Stimulated activated CD8-positive, alpha-beta memory T cell treated with anti-CD3 and anti-CD28 coated beads, Interleukin-15, amount 100 ng/mL, for 4 hours (primary cell): ENCODE measurements around the gene IFITM2.

Experiments used
- DNase-seq, 2 donors: peaks; one replicate each; pipeline ENCODE4 v3.0.0-alpha.2; 2020; ENCODE audit warnings: low read depth in 2 of 2

IFITM2 gene

DNA sequence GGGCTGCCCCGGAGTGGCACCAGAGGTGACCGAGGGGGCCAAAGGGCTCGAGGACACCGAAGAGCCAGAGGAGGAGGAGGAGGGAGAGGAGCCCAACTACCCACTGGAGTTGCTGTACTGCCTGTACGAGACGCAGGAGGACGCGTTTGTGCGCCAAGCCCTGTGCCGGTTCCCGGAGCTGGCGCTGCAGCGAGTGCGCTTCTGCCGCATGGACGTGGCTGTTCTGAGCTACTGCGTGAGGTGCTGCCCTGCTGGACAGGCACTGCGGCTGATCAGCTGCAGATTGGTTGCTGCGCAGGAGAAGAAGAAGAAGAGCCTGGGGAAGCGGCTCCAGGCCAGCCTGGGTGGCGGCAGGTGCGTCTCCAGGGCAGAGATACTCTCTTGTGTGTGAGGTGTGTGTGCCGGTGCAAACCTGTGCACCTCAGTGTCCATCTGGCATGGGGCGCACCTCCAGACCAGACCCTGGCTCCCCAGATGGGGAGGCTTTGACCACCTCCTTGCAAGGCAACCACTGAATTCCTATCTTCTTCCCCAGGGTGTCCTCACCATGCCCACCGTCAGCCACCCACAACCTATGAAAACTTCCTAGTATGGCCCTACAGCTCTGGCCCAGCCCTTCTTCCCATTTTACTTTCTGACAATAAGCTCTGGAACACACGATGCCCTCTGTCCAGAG is 26.0 kb upstream of the IFITM2 start:
- no peak for DNase-seq

DNA sequence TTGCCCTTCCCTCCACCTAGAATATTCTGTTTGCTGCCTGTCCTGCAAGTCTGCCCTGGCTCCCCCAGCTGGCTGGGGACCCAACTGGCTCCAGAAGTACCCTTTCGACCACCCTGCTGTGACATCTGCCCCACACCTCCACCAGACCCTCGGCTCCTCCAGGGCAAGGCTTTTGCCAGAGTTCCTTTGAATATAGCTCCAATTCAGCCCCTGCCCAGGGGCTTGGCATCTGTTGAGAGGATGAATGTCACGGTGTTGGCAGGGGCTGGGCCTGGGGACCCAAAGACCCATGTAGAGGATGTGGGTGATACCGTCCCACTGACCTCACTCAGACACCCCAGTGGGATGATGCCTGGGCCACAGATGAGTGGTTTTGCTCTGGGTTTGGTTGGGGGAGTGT is 25.4 kb upstream of the IFITM2 start:
- no peak for DNase-seq

DNA sequence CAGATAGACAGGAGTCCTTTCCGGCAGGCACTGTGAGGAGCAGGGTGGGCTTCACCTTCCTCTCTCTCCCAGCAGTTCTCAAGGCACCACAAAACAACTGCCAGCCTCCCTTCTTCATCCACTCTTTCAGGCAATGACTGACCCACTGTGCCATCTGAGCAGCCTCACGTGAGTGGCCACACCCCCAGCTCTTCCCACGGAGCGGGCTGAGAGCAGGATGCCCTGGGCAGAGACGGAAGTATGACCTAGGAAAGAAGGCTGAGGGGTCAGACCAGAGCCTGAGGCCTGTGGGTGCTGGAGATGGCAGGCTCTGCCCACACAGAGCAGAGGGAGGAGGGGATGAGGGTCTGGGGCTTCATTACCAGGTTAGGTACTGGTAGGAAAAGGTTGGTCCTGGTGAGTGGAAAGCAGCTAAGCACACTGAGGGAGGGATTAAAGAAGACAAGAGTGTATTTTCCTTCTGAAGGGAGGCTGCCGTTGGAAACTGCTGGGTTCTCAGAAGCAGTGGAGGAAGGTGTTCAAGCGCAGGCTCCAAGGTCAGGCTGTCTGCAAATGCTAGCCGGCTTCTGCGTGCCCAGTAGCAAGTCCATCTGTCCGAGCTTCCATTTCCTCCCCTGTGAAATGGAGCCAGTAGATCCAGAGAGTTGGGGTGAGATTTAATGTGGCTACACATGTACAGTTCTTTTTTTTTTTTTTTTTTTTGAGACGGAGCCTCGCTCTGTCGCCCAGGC is 24.8 kb upstream of the IFITM2 start:
- DNase-seq, result no peak

DNA sequence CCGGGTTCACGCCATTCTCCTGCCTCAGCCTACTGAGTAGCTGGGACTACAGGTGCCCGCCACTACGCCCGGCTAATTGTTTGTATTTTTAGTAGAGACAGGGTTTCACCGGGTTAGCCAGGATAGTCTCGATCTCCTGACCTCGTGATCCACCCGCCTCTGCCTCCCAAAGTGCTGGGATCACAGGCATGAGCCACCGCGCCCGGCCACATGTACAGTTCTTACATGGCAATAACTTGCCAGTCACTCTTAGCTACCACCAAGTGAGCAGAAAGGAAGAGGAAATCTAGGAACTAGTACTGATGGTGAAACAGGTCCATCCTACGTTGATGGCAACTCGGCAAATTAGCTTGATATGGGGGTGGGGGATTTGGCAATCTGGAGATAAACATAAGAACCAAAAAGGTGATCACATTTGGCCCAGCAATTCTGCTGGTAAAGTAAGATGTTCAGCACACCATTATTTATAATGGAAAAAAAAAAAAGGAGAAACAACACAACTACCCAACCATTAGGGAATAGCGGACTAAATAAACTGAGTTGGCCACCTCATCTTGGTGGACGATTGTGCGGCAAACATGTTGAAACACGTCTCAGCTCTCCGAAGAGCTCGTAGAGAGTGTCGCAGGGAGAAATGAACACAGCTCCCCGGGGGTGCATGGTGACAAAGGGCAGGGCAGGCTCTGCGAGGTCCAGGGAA is 24.1 kb upstream of the IFITM2 start:
- DNase-seq, result no peak

DNA sequence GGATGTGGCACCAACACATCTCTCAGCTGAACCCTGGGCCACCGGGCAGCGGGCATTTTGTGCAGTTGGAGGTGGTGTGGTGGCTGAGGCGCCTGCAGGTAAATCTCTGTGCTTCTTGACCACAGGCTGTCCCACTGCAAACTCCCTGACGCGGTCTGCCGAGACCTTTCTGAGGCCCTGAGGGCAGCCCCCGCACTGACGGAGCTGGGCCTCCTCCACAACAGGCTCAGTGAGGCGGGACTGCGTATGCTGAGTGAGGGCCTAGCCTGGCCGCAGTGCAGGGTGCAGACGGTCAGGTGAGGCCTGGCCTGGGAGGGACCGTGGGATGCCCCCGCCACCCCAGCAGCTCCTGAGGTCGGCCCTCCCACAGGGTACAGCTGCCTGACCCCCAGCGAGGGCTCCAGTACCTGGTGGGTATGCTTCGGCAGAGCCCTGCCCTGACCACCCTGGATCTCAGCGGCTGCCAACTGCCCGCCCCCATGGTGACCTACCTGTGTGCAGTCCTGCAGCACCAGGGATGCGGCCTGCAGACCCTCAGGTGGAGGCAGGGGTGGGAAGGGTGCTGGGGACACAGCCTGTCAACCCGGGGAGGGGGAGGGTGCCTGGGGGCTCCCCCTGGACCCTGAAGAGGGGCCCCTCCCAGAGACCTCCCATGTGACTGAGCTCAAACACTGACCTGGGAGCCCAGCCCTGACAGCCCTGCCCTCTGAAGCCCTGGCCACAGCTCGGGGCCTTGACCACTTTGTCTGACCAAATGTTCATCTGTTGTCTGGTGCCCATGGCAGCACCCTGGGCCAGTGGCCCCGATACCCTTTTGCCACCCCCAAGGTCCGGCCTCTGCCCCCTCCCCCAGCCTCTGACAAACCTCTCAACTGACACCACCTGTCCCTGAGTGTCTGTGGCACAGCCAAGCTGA is 23.3 kb upstream of the IFITM2 start:
- DNase-seq, result no peak

DNA sequence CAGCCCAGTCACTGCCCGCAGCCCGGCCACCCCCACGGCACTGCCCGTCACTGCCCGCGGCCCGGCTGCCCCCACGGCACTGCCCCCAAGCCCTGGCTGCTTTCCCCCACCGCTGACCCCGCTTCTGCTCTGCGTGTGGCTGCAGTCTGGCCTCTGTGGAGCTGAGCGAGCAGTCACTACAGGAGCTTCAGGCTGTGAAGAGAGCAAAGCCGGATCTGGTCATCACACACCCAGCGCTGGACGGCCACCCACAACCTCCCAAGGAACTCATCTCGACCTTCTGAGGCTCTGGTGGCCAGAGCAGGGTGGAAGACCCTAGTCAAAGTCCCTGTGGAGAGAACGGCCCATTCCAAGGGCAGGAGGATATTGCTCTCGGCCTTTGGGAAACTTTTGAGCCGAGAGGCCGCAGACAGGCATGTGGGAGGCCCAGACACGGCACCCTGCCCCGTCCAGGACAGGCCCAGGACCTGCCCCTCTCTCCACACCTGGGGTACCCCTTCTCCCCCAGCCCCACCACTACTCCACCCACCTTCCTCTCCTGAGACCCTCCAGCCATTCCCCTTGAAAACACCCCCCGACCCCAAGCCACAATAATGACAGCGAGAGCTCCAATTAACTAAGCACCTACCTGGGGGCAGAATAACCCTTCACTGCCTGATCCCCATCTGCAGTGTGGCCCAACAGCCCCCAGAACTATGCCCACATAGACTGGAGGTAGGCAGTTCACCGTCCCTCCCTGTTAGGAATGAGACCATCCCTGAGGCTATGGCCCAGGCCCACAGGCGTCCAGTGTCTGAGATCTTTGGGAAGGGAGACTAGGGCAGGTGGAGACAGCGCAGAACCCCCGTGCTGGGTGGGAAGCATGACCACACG is 22.4 kb upstream of the IFITM2 start:
- DNase-seq, result no peak

DNA sequence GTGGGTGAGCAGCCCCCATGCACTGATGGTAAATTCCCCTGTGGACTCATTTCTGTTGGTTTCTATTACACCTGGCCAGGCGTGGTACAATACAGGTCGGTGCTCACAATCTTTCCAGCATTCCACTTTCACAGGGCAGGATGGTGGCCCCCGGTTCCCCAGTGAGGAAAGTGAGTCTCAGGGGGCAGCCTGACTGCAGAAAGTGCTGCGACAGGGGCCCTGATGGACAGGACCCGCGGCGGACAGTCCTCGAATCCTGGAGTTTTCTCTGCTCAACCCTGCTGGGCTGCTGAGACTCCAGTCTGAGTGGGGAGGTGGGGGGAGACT is 21.8 kb upstream of the IFITM2 start:
- no peak for DNase-seq

DNA sequence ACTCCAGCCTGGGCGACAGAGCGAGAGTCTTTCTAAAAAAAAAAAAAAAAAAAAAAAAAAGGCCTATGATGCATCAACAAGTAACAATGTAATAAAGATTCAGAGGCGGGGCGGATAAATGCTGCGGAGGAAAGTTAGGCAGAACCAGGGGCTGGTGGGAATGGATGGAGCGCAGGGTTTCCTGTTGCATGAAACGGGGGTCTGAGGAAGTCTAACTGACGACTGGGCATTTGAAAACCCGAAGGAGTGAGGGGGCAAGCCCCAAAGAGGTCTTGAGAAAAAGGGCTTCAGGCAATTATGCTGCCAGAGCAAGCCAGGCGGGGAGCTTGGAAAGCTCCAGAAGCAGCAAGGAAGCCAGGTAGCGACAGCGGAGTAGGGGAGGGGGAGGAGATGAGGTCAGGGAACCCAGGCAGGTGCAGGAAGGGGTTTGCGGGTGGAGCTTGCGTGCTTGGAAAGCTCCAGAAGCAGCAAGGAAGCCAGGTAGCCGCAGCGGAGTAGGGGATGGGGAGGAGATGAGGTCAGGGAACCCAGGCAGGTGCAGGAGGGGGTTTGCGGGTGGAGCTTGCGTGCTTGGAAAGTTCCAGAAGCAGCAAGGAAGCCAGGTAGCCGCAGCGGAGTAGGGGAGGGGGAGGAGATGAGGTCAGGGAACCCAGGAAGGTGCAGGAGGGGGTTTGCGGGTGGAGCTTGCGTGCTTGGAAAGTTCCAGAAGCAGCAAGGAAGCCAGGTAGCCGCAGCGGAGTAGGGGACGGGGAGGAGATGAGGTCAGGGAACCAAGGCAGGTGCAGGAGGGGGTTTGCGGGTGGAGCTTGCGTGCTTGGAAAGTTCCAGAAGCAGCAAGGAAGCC is 20.4 kb upstream of the IFITM2 start:
- peak in 1 of 2 donors; percentile 64 for DNase-seq

DNA sequence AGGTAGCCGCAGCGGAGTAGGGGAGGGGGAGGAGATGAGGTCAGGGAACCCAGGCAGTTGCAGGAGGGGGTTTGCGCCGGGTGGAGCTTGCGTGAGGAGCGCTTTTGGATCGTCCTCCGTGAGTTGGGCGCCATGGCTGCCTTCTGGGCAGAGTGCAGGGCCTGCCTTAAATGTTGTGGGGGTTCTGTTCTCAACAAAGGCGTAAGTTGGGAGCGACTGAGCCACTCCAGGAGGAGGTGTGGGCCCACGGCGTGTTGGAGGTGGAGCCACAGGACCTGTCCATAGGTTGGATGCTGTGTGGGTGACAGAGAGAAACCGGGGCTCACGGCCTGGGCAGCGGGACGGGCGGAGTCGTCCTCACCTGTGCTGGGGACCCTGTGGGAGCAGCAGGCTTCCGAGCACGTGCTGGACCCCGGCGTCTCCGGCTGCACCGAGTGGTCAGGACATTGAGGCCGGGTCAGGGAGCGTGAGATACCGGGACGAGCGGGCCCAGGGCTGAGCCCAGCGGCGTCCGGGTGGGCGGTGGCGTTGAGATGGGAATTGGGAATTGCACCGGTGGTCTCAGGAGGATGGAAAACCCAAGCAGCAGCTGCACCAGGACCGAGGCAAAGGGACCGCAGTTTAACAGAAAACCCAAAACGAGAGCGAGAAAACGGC is 19.7 kb upstream of the IFITM2 start:
- no peak for DNase-seq

DNA sequence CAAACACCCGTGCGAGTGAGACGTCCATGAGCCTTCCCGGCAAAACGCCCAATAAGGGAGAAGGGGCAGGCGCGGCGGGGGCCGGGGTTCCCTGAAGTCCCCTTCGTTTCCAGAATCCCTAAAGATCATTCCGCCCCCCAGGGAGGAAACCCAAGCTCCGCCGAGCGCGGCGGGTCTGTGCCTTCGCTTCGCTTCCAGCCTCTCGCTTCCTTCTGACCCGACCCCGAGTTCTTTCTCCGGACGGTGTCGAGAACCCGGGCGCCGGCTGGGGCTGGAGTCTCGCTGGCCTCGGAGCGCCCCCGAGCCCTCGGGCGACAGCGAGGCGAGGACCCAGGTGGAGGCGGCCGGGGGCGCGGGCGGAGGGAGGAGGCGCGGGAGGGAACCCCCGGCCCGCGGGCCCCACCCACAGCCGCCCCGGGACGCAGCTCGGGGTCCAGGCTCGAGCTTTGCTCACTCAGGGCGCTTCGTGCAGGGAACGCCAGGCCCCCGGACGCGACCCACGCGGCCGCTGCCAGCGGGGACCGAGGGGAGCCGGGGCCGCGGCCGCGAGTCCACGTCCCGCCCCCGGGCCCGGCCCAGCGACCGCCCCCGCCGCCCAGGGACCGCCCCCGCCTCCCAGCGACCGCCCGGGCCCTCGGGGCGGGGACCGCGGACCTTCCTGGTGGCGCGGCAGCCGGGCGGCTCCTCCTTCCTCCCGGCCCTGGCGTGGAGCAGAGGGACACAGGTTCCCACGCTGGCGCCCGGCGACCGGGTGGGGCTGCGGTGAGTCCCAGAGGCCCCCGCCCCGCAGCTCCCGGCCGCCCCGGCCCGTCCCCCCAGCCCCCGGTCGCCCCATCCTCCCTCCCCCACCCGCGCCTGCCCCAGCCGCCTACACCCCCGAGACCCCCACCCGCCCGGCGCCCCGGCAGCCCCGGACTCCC is 18.9 kb upstream of the IFITM2 start, which contains the start of gene PGGHG:
Gene PGGHG, plus strand, starts transcription at position 649 of the 920 bp plus-strand sequence. CDS start 691 bp downstream, outside the sequence.
- no peak for DNase-seq

DNA sequence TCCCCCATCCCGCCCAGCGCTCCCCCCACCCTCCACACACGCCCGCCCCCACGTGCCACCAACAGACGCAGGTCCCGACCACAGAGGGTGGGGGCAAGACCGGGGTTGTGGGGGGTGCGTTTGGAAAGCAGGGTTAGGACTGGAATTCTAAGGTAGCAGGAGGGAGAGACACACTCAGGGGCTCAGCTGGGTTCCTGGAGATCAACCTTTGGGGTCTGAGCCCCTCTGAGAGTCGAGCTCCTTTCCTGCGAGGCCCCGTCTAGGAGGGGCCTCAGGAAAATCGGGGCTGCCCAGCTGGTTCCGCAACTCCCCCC is 18.3 kb upstream of the IFITM2 start:
- DNase-seq, result no peak

DNA sequence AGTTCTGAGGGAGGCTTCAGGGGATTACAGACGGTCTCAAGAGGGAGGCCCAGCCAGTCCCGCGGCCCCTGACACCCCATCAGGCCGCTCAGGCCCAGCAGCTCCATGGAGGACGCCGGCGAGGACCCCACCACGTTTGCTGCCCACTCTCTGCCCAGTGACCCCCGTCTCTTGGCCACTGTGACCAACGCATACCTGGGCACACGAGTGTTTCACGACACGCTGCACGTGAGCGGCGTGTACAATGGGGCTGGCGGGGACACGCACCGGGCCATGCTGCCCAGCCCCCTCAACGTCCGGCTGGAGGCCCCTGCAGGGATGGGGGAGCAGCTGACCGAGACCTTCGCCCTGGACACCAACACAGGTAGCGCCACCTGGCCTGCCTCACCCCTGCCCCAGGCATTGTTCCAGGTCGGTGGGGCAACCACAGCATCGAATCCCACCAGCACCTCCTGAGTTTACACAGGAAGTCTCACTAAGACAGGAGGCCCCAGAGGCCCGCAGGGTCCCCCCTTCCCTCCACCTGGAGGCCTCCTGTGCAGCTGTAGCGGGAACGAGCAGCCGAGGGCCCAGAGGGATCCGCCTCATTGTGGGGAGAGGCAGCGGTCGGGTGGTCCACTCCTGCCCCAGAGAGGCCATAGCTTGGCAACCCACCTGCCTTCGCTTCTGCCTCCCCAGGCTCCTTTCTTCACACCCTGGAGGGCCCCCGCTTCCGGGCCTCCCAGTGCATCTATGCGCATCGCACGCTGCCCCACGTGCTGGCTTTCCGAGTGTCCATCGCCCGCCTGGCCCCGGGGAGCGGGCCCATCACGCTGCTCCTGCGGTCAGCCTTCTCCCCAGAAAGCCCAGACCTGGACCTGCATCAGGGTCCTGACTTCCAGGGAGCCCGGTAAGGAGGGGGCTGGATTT is 17.6 kb upstream of the IFITM2 start:
- no peak for DNase-seq

DNA sequence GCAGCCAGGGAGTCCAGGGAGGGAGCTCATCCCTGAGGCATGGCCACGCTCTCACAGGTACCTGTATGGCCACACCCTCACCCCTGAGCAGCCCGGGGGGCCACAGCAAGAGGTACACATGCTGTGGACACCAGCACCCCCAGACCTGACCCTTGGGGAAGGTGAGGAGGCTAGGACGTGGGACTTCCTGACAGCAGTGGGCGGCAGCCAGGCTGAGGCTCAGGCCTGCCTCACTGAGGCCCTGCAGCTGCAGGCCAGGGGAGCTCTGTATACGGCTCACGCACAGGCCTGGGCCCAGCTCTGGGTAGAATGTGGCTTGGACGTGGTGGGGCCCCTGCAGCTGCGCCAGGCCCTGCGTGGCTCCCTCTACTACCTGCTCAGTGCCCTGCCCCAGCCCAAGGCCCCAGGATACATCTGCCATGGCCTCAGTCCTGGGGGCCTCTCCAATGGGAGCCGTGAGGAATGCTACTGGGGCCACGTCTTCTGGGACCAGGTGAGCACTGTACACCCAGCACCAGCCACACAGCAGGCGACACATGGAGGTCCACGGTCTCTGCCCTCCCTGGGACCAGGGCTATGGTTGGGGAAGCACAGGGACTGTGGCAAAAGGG is 16.9 kb upstream of the IFITM2 start:
- DNase-seq, result no peak

DNA sequence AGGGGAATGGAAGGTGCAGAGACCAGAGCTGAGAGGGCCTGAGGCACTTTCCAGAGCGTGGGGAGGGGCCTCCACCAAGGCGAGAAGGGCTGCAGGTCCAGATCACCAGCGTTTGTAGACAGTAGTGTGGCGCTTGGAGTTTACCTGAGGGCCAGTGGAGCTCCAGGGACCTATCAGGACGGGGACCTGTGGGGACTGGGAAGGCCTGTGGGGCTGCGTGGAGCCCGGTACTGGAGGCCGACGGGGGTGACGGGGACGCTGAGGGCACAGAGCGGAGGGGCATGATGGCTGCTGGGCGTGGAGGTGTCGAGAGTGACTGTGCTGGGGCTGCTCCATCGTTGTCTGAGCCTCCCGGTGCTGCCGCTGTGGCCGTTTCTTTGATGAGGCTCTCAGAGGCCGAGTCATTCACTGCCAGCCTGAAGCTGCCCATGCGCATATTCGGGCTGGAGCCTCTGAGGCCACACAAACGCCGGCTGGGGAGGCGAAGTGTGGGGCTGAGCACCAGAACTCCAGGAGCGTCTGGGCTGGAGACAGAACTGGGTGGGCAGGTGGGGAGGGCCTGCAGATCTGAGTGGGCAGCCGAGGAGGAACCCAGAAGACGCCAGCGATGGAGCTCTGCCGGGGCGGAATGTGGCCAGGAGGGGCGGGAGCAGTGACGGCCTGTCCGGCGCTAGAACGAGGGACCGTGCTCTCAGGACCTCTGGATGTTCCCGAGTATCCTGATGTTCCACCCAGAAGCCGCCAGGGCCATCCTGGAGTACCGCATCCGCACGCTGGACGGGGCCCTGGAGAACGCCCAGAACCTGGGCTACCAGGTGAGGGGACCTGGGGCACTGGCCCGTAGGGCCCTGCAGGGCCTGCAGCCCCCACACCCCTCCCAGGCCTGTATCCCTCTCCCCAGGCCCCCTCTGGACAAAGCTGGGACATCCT is 16.1 kb upstream of the IFITM2 start:
- no peak for DNase-seq

DNA sequence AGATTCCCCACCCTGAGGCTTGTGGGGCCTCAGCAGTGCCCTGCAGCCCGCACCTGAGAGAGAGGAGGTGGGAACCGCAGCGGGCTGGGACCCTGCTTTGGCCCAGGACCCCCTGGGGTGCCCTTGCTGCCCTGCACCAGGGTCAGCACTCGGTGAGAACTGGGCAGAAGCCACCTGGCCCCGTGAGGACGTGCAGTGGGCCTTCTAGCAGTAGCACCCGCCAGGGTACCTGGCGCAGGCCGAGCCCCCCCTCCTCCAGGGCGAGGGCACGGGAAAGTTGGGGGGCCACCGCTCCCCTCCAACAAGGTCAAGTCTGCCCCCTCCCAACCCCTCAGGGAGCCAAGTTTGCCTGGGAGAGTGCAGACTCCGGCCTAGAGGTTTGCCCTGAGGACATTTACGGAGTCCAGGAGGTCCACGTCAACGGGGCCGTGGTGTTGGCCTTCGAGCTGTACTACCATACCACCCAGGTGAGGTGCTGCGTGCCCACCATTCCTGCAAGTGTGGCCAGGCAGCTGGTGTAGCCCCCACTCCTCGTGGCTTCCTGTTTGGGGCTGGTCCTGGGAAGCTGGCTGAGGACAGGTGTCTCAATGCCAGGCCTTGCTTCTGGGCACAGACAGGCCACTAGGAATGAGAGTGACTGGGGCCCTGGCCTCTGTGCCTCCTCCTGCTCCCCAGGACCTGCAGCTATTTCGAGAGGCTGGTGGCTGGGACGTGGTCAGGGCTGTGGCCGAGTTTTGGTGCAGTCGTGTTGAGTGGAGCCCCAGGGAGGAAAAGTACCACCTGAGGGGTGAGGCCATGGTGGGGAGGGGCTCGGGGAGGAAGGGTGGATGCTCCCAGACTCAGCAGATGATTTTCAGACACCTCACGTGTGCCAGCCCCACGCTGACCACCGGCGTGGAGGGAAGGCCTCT is 15.2 kb upstream of the IFITM2 start:
- DNase-seq, result no peak
